ENCODE results near the gene ARF1. TPM values are rescaled to one million over a fixed set of nuclear protein-coding genes. Genes with fewer than 3 reads are reported as not detected.

The ARF1 gene
- polyA plus RNA-seq, 3 donors = 580 to 789 (median 603) TPM

DNA sequence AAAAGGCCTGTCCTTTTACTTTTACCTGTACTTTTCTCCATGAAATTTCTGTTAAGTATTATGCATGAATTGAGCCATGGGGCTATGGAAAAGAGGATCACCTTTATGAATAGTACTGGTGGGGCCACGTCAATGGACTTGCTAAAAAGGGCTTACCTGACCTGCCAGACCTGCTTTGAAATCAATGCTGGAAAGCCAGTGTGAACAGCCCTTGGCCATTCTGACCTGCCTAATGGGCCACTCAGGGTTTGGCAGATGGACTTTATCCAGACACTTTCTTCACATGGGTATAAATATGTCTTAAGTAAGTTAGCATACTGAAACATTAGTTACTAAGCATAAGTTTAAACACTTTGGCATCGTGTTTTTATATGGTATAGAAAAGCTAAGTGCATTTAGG lies 49.3 kb downstream of the ARF1 start:
- peaks cover 8 to 12% (median 11%) of the 10 kb centered on the region in 3 donors for H3K27me3 Mint-ChIP-seq (ENCODE audit: low read depth in 3 of 3)
- peaks cover 20% of the 10 kb centered on the region for H3K4me1 Mint-ChIP-seq
- Histone ChIP-seq H3K79me2 (ENCODE audit: insufficient read depth, low read length) (no peaks in the 10 kb centered on the region), H3K4me3 (replicated peaks in 1 of 3; ENCODE audit: low read depth in 2 of 3, low read length in 3 of 3) (no peak overlapping the region), H3K4me1 (ENCODE audit: control insufficient read depth in 1 of 2, insufficient read depth in 2 of 2, low read length in 2 of 2) (peaks cover 10 to 14% of the 10 kb centered on the region in 2 donors), H3K27ac (ENCODE audit: low read depth in 1 of 2, low read length in 2 of 2) (no peak overlapping the region), H2AFZ (ENCODE audit: insufficient read depth, low read depth, low read length, poor library complexity, severe bottlenecking) (no peak overlapping the region), H3K4me2 (replicated peaks; ENCODE audit: extremely low read depth, low read length, poor library complexity, severe bottlenecking) (no peak overlapping the region), H3K9me3 (replicated peaks in 1 of 2; ENCODE audit: control insufficient read depth in 1 of 2, insufficient read depth in 1 of 2, low read length in 2 of 2) (no peaks in the 10 kb centered on the region), H4K20me1 (ENCODE audit: insufficient read depth, low read length) (no peaks in the 10 kb centered on the region), H3K36me3 (replicated peaks in 1 of 2; ENCODE audit: control insufficient read depth in 1 of 2, insufficient read depth in 2 of 2, low read length in 2 of 2) (no peaks in the 10 kb centered on the region), H3K9ac (ENCODE audit: insufficient read depth, low read length, poor library complexity, severe bottlenecking) (no peak overlapping the region), H3K27me3 (ENCODE audit: control insufficient read depth in 2 of 2, insufficient read depth in 2 of 2, low read length in 2 of 2) (no peaks in the 10 kb centered on the region)
- 100% methylated on average over 1 of the region's 2 CpGs for WGBS (ENCODE audit: insufficient coverage)
- H3K9me3 Mint-ChIP-seq = no peaks in the 10 kb centered on the region
- TF ChIP-seq, protein P1, sequence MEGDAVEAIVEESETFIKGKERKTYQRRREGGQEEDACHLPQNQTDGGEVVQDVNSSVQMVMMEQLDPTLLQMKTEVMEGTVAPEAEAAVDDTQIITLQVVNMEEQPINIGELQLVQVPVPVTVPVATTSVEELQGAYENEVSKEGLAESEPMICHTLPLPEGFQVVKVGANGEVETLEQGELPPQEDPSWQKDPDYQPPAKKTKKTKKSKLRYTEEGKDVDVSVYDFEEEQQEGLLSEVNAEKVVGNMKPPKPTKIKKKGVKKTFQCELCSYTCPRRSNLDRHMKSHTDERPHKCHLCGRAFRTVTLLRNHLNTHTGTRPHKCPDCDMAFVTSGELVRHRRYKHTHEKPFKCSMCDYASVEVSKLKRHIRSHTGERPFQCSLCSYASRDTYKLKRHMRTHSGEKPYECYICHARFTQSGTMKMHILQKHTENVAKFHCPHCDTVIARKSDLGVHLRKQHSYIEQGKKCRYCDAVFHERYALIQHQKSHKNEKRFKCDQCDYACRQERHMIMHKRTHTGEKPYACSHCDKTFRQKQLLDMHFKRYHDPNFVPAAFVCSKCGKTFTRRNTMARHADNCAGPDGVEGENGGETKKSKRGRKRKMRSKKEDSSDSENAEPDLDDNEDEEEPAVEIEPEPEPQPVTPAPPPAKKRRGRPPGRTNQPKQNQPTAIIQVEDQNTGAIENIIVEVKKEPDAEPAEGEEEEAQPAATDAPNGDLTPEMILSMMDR (IDR thresholded peaks at IDR 0.05) = no peak
- no peak overlapping the region for H3K27ac Mint-ChIP-seq
- H3K4me3 Mint-ChIP-seq = no peak overlapping the region
- intact Hi-C loops (cut with micrococcal nuclease) = loop anchor here (5.0 to 10.0 kb wide), 5 partner anchors 36 to 353 kb away; partner anchors contain the start of genes TRIM11 (in 2 of the 2), IBA57 (in 1 of the 2) and RNF187 (in 1 of the 2)
- no peak for DNase-seq
- H3K36me3 Mint-ChIP-seq = no peaks in the 10 kb centered on the region

DNA sequence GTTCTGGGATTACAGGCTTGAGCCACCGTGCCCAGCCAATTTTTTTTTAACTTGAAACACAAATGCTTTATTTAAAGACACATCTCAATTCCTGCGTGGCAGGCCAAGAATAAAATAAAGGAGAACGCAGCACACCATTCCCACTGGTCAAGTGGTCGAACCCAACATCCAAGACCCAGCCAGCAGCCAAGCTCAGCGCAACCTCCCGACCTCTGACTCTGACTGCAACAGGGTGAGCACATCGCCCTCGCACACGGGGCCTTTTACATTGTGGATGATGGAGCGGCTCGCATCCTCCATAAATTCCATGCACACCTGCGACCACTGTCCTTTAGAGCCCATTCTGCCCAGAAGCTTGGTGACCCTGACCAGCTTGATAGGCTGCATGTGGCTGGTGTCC lies 52.1 kb downstream of the ARF1 start:
- Mint-ChIP-seq H3K4me1 (peaks cover 30% of the 10 kb centered on the region), H3K4me3 (no peak overlapping the region), H3K9me3 (no peaks in the 10 kb centered on the region), H3K27ac (no peak overlapping the region), H3K27me3 (ENCODE audit: low read depth in 3 of 3) (peaks cover 5 to 10% (median 10%) of the 10 kb centered on the region in 3 donors), H3K36me3 (no peaks in the 10 kb centered on the region)
- no peaks in the 10 kb centered on the region for H3K9me3 ChIP-seq (replicated peaks in 1 of 2; ENCODE audit: control insufficient read depth in 1 of 2, insufficient read depth in 1 of 2, low read length in 2 of 2)
- no peaks in the 10 kb centered on the region for H3K27me3 ChIP-seq (ENCODE audit: control insufficient read depth in 2 of 2, insufficient read depth in 2 of 2, low read length in 2 of 2)
- H3K79me2 ChIP-seq (ENCODE audit: insufficient read depth, low read length) = no peaks in the 10 kb centered on the region
- TF ChIP-seq, protein P1 (IDR thresholded peaks at IDR 0.05) = no peak
- 94% methylated on average over 10 of the region's 12 CpGs for WGBS (ENCODE audit: insufficient coverage)
- H2AFZ ChIP-seq (ENCODE audit: insufficient read depth, low read depth, low read length, poor library complexity, severe bottlenecking) = no peak overlapping the region
- H3K4me2 ChIP-seq (replicated peaks; ENCODE audit: extremely low read depth, low read length, poor library complexity, severe bottlenecking) = no peak overlapping the region
- peaks cover 20 to 29% of the 10 kb centered on the region in 2 donors for H3K4me1 ChIP-seq (ENCODE audit: control insufficient read depth in 1 of 2, insufficient read depth in 2 of 2, low read length in 2 of 2)
- H4K20me1 ChIP-seq (ENCODE audit: insufficient read depth, low read length) = no peaks in the 10 kb centered on the region
- H3K9ac ChIP-seq (ENCODE audit: insufficient read depth, low read length, poor library complexity, severe bottlenecking) = no peak overlapping the region
- intact Hi-C loops (cut with micrococcal nuclease) = loop anchor here (5.0 to 10.0 kb wide), 5 partner anchors 33 to 350 kb away; partner anchors contain the start of genes TRIM11 (in 2 of the 2), IBA57 (in 1 of the 2) and RNF187 (in 1 of the 2)
- DNase-seq = no peak
- H3K27ac ChIP-seq (ENCODE audit: low read depth in 1 of 2, low read length in 2 of 2) = no peak overlapping the region
- no peak overlapping the region for H3K4me3 ChIP-seq (replicated peaks in 1 of 3; ENCODE audit: low read depth in 2 of 3, low read length in 3 of 3)
- no peaks in the 10 kb centered on the region for H3K36me3 ChIP-seq (replicated peaks in 1 of 2; ENCODE audit: control insufficient read depth in 1 of 2, insufficient read depth in 2 of 2, low read length in 2 of 2)

All from CD14-positive monocyte (primary cell).